NCI-H774 (cell line): ENCODE measurements around the gene NELFA.
"Not testable (repeated sequence)": the region's sequence is repeated elsewhere in the genome, so short reads cannot be mapped to it uniquely, and the experiment has no call there.

ENCODE experiments used
- DNase-seq: peaks from one replicate; lab custom pipeline; 2025; lab: John Stamatoyannopoulos, UW

The NELFA gene

GRCh38 chr4:1993718-1994516 is 14.9 kb downstream of the NELFA start:
- not testable (repeated sequence) for DNase-seq

- DNase-seq, result no peak
Measured at GRCh38 chr4:1993169-1993516, 15.6 kb downstream of the NELFA start.

- DNase-seq, result no peak
Measured at GRCh38 chr4:1992468-1993168, 16.2 kb downstream of the NELFA start.

- DNase-seq, result no peak
Measured at GRCh38 chr4:1991596-1992434, 17.0 kb downstream of the NELFA start.

GRCh38 chr4:1991087-1991486 is 17.7 kb downstream of the NELFA start:
- no peak for DNase-seq

GRCh38 chr4:1990676-1991075 is 18.1 kb downstream of the NELFA start:
- DNase-seq, result no peak

- no peak for DNase-seq
Measured at GRCh38 chr4:1990348-1990645, 18.5 kb downstream of the NELFA start.

- DNase-seq, result no peak
Measured at GRCh38 chr4:1989533-1990347, 19.0 kb downstream of the NELFA start.

- DNase-seq, result no peak
Measured at GRCh38 chr4:1988327-1988724, 20.4 kb downstream of the NELFA start.

GRCh38 chr4:1987721-1988326 is 20.9 kb downstream of the NELFA start:
- DNase-seq, result no peak

GRCh38 chr4:1987296-1987695 is 21.5 kb downstream of the NELFA start:
- DNase-seq, result no peak

GRCh38 chr4:1986578-1987210 is 22.1 kb downstream of the NELFA start:
- no peak for DNase-seq

GRCh38 chr4:1985780-1986577 is 22.8 kb downstream of the NELFA start:
- no peak for DNase-seq

GRCh38 chr4:1985294-1985693 is 23.5 kb downstream of the NELFA start:
- no peak for DNase-seq

- DNase-seq, result no peak
Measured at GRCh38 chr4:1984406-1985191, 24.2 kb downstream of the NELFA start.

- no peak for DNase-seq
Measured at GRCh38 chr4:1983846-1984405, 24.8 kb downstream of the NELFA start.

GRCh38 chr4:1983053-1983845 is 25.5 kb downstream of the NELFA start:
- no peak for DNase-seq
